GM18508 (cell line): ENCODE results near the gene TEAD4.
"Not testable (repeated sequence)": the region's sequence is repeated elsewhere in the genome, so short reads cannot be mapped to it uniquely, and the experiment has no call there.

Experiments used
- ATAC-seq: cut with Tn5 transposase; IDR thresholded peaks from one replicate; pipeline ENCODE4 v1.9.1; 2021; ENCODE audit warnings: moderate number of reproducible peaks; ENCODE audit not compliant: insufficient read depth, unreplicated experiment

The TEAD4 gene

GRCh38 chr12:3042826-3043225 lies 83.6 kb downstream of the TEAD4 start:
- no peak for ATAC-seq

GRCh38 chr12:3043406-3043805 lies 84.2 kb downstream of the TEAD4 start:
- ATAC-seq, result no peak

- no peak for ATAC-seq
These were observed 85.0 kb downstream of the TEAD4 start for GRCh38 chr12:3044141-3044630.

GRCh38 chr12:3045494-3045893 lies 86.3 kb downstream of the TEAD4 start:
- ATAC-seq, result no peak

GRCh38 chr12:3045989-3046388 lies 86.8 kb downstream of the TEAD4 start:
- no peak for ATAC-seq

- ATAC-seq, result no peak
These were observed 87.4 kb downstream of the TEAD4 start for GRCh38 chr12:3046441-3047200.

GRCh38 chr12:3047961-3048360 lies 88.8 kb downstream of the TEAD4 start:
- no peak for ATAC-seq

GRCh38 chr12:3048540-3048939 lies 89.3 kb downstream of the TEAD4 start:
- ATAC-seq, result no peak

- ATAC-seq, result no peak
These were observed 90.0 kb downstream of the TEAD4 start for GRCh38 chr12:3049176-3049575.

GRCh38 chr12:3049611-3050249 lies 90.5 kb downstream of the TEAD4 start:
- no peak for ATAC-seq

GRCh38 chr12:3054374-3054773 lies 95.2 kb downstream of the TEAD4 start:
- ATAC-seq, result no peak

GRCh38 chr12:3055026-3055703 lies 96.0 kb downstream of the TEAD4 start:
- no peak for ATAC-seq

- no peak for ATAC-seq
These were observed 96.7 kb downstream of the TEAD4 start for GRCh38 chr12:3055704-3056467.

- no peak for ATAC-seq
These were observed 101.9 kb downstream of the TEAD4 start for GRCh38 chr12:3061059-3061458.

- no peak for ATAC-seq
These were observed 102.5 kb downstream of the TEAD4 start for GRCh38 chr12:3061501-3062215.

- no peak for ATAC-seq
These were observed 106.1 kb downstream of the TEAD4 start for GRCh38 chr12:3065300-3065699.

- ATAC-seq, result not testable (repeated sequence)
These were observed 106.6 kb downstream of the TEAD4 start for GRCh38 chr12:3065846-3066245.

GRCh38 chr12:3069714-3070113 lies 110.5 kb downstream of the TEAD4 start:
- no peak for ATAC-seq

GRCh38 chr12:3071107-3071506 lies 111.9 kb downstream of the TEAD4 start:
- ATAC-seq, result no peak

GRCh38 chr12:3071710-3072109 lies 112.5 kb downstream of the TEAD4 start:
- no peak for ATAC-seq
